ENCODE results near the gene CLDND2.
A peak's percentile ranks its signal among the peaks of the same experiment; 100 is the strongest.

The CLDND2 gene

GRCh38 chr19:51386882-51387520, 18.2 kb upstream of the CLDND2 start:
- no peak for DNase-seq (ENCODE audit: low read depth in 2 of 2, low spot score in 1 of 2)

DNA sequence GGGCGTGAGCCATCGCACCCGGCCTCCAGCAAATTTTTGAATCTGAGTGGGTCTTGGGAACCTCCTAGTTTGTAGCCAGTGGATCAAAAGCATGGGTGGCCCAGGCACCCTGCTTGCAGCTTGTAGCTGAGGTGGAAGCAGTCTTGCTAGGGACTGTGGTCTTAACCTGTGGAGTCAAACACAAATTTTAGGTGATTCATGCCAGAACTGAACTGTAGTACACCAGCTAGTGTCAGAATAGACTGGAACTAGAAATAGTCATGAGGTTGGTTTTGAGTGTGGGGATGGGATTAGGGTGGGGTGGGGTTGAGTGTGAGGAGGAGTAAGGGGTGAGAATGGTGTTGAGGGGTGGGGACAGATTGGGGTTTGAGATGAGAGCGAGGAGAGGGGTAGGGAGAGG, 13.2 kb upstream of the CLDND2 start:
- no peak for DNase-seq (ENCODE audit: low read depth in 2 of 2, low spot score in 1 of 2)

DNA sequence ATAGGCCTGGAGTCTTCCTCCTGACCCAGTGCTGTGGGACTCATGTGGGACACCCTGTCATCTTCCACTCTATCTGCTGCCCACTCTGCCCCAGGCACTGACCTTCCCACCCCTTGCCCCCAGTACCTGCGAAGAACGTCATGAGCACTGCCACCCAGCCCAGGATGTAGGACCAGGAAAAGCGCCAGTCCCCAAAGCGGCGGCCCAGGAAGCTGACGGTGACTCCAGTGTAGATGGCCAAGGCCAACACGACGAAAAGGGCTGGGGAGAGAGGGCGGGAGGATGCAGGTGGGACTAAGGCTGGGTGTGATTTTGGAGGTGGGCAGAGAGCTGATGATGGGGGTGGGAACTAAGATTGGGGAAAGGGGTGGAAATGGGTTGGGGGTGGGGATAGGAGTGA, 11.6 kb upstream of the CLDND2 start:
- DNase-seq (ENCODE audit: low read depth in 2 of 2, low spot score in 1 of 2): no peak

DNA sequence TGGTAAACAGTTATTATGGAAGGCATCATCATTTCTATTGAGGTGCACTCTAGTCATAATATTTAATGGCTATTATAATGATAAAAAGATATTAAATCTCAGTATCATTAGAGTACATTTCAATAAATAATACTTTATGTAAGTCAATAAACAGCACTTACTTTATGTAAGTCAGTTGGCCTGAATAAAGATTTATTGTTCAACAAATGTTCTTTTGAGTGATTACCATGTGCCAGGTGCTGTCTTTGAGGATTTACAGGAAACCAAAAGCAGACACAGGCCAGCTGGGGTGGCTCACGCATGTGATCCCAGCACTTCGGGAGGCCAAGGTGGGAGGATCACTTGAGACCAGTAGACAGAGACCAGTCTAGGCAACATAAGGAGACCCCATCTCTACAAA, 8.6 kb upstream of the CLDND2 start:
- no peak for DNase-seq (ENCODE audit: low read depth in 2 of 2, low spot score in 1 of 2)

DNA sequence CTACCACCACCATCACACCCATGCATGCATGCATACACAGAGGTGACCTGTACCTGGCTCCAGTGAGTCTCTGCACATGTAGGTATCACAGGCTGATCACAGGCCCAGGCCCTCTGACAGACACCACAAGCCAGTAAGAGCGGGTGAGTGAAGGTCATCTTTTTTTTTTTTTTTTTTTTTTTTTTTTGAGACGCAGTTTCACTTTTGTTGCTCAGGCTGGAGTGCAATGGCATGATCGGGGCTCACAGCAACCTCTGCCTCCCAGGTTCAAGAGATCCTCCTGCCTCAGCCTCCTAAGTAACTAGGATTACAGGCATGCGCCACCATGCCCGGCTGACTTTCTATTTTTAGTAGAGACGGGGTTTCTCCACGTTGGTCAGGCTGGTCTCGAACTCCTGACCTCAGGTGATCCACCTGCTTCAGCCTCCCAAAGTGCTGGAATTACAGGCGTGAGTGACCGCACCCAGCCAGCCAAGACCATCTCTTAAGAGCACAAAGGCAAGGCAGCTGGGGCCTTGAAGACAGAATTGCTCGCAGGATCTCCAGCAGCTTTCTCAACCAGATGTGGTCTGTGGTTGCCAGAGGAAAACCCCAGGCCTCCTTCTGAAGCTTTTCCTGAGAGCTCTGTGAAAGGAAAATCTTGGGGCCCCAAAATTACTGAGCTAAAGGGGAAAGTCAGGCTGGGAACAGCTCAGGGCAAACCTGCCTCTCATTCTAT, 6.9 kb upstream of the CLDND2 start:
- DNase-seq (ENCODE audit: low read depth in 2 of 2, low spot score in 1 of 2): no peak

DNA sequence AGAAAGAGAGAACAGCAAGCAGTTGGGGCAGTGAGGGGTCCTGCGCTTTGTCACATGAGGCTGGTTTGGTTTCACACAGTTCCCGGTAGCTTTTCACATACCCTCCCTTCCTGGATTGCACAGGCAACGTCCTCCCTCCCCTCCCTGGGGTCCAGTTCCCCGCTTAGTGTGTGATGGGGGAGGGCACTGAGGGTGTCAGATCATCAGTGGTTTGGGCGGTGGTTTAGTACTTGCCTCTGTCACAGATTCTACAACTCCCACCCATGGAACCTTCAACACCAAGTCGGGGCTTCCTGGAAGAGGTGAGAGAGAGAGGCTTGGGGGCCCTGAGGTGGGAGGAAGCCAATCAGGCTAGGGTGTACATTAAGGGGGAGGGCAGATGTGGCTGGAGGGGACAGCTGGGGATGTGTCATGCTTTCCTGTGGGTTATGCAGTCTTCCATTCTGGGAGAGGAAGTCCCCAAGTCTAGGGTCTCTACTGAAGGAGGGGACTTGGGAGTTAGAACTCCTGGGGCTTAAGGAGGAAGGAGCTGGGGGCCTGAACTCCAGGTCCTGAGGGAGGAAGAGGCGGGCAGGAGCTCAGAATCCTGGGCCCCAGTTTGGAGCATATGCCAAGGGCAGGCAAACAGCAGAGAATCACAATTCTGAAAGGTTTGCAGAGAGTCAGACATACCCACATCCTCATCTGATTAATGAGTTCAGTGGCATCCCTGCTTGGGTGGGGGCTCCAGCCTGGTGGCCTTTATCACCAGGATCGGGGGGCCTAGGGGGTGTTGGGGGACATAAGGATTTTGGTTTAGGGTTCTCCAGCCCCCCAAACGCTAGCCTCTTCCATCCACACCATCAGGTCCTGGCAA, 4.1 kb upstream of the CLDND2 start, which contains the start of gene NKG7:
TSS of gene NKG7 (minus strand) at position 6 of the 856 bp plus-strand sequence. CDS start 119 bp downstream, outside the sequence.
- peak; percentile 58 to 70 for DNase-seq (ENCODE audit: low read depth in 2 of 2, low spot score in 1 of 2)

- DNase-seq (ENCODE audit: low read depth in 2 of 2, low spot score in 1 of 2): no peak
Measured at GRCh38 chr19:51372021-51372648, 3.3 kb upstream of the CLDND2 start.

- no peak for DNase-seq (ENCODE audit: low read depth in 2 of 2, low spot score in 1 of 2)
Measured at GRCh38 chr19:51371186-51371690, 2.4 kb upstream of the CLDND2 start.

DNA sequence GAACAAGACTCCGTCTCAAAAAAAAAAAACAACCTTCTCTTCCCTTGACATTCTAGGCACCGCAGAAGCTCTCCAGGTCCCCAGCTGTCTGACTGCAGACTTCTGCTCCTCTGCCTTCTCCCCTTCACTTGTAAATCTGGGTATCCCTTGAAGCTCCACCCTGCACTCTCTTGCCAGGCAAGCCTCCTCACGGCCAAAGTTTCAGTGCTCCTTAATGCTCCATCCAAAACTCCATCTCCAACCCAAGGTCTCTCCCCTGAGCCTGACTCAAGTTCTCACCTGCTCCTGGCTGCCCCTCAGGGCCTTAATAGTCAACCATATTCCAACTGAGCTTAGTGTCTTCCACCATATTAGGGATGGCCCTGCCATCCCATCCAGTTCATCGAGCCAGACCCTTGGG, 1.4 kb upstream of the CLDND2 start:
- DNase-seq (ENCODE audit: low read depth in 2 of 2, low spot score in 1 of 2): no peak

GRCh38 chr19:51367565-51368365, 1.0 kb downstream of the CLDND2 start:
- DNase-seq (ENCODE audit: low read depth in 2 of 2, low spot score in 1 of 2): peak; percentile 94

DNA sequence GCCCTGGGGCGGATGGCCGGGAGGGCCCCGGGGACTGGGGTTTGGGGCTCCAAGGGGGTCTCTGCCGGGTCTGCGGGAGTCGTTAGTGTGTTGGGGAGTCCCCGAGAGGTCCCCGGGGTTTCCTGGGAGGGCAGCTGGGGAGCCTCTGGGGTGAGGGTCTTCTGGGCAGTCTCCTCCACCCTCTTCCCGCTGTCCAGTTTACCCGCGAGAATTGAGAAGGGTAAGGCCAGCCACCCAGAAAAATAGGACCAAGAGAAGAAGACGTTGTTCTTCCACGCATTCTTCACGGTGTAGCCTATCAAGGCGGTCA, 1.6 kb downstream of the CLDND2 start:
- no peak for DNase-seq (ENCODE audit: low read depth in 2 of 2, low spot score in 1 of 2)

- DNase-seq (ENCODE audit: low read depth in 2 of 2, low spot score in 1 of 2): peak; percentile 79 to 85
Measured at GRCh38 chr19:51366389-51367254, 2.2 kb downstream of the CLDND2 start.

- no peak for DNase-seq (ENCODE audit: low read depth in 2 of 2, low spot score in 1 of 2)
Measured at GRCh38 chr19:51365965-51366388, 2.8 kb downstream of the CLDND2 start, which contains the start of gene ETFB. Gene ETFB (minus strand): TSS chr19:51366388. CDS start chr19:51366326, 62 bp downstream.

GRCh38 chr19:51365211-51365964, 3.4 kb downstream of the CLDND2 start:
- no peak for DNase-seq (ENCODE audit: low read depth in 2 of 2, low spot score in 1 of 2)

GRCh38 chr19:51364200-51365106, 4.3 kb downstream of the CLDND2 start:
- DNase-seq (ENCODE audit: low read depth in 2 of 2, low spot score in 1 of 2): no peak

- no peak for DNase-seq (ENCODE audit: low read depth in 2 of 2, low spot score in 1 of 2)
Measured at GRCh38 chr19:51361239-51361638, 7.6 kb downstream of the CLDND2 start.

DNA sequence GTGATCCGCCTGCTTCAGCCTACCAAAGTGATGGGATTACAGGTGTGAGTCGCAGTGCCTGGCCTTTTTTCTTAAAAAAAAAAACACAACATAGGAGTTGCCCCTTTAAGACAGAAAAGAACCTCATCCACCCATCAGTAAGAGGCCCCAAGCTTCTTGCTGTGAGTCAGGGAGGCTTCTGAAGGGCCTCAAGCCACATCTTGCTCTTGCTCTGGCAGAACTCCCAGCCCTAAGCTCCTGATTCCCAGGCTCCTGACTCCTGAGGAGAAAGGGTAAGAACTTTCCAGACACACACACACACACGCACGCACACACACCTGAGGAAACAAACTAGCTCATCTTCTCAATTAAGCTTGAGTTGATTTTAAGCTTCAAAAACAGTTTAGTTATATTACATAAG, 9.5 kb downstream of the CLDND2 start:
- no peak for DNase-seq (ENCODE audit: low read depth in 2 of 2, low spot score in 1 of 2)

GRCh38 chr19:51357952-51358351, 10.9 kb downstream of the CLDND2 start:
- DNase-seq (ENCODE audit: low read depth in 2 of 2, low spot score in 1 of 2): no peak

All from stimulated activated CD8-positive, alpha-beta memory T cell treated with anti-CD3 and anti-CD28 coated beads, Interleukin-4, amount 100 ng/mL, for 1 hour (primary cell).